GM21515 (cell line): Measurements from ENCODE around the gene LRP5.

Experiments
- ATAC-seq: cut with Tn5 transposase; IDR thresholded peaks from one replicate; pipeline ENCODE4 v1.9.1; 2021; ENCODE audit not compliant: unreplicated experiment

The LRP5 gene

DNA sequence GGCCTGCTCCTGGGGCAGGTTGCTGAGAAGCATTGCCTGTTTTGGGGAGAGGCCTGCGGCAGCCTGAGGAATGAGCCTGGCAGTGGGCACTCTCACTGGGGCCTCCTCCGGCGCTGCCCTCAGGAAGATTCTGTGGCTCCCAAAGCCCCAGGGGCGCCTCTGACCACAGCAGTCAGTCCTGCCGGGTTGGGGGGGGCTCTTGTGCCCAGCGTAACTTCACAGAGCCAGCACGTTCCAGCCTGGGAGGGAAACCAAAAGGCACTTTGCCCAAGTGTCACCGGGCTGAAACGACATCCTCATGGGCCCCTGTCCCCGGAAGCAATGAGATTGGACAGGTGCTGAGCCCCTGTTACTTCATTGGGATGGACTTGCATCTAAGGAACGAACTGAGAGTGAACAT is 4.3 kb upstream of the LRP5 start:
- ATAC-seq: no peak

DNA sequence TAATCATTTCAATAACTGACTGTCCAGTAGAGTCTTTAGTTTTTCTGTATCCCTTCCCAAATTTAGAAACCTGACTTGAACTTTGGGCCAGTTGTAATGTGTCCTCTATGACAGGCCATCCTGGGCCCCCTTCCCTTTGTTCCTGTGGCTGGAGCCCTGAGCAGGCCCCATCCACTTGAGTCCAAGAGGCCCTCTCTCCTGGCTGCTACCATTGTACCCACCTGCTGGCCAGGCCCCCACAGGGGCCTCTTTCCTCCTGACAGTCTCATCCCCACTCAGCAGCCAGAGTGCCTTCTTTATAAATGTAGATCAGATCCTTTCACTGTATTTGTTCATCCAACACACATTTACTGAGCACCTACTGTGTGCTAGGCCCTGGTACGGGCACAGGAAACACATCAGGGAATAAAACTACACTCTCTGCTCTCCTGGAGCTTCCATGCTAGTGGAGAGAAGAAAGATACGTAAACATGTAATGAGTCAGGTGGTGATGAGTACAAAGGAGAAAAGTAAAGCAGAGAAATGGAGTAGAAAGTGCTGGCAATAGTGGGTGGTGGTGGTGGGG is 2.7 kb upstream of the LRP5 start:
- no peak for ATAC-seq

DNA sequence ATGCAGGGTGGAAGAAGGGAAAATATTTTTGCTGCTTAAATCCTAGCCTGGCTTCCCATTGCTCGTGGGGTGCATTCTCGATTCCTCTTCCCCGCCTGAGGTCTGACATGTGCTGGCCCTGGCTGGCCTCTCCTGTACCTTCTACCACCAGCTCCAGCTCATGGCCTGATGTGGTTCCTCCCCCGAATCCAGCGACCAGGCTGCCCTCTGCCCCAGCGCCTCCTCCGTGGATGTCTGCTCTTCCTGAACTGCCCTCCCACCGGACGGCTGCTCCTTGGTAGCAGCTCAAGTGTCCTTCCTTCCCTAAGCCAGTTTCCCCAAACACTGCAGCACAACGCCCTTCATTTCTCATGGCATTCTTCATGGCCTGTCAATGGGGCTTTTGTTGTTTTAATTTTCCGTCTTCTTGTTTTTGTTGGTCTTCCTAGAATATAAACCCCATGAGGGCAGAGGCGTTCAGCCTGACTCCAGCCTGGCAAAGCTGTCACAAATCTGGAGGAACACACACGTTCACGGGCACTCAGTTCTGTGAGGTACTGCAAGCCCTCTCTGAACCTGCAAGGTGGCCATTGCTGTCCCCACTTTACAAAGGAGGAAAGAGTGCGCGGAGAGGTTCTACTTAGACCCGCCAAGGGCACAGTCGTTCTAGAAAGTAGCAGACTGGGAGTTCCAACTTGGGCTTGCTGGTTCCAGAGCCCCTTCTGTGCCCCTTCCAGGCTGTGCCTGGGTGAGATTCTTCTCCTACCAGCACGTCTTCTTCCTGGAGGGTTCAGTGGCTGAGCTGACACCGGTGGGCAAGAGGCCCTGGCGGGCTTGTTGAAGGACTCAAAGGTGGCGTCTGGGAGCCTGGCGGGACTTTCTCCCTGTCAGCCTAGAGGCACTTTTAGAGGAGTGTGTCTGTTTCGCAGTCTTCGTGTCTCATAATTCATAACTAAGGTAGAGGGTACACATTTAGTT is 953 bp upstream of the LRP5 start:
- ATAC-seq: no peak

DNA sequence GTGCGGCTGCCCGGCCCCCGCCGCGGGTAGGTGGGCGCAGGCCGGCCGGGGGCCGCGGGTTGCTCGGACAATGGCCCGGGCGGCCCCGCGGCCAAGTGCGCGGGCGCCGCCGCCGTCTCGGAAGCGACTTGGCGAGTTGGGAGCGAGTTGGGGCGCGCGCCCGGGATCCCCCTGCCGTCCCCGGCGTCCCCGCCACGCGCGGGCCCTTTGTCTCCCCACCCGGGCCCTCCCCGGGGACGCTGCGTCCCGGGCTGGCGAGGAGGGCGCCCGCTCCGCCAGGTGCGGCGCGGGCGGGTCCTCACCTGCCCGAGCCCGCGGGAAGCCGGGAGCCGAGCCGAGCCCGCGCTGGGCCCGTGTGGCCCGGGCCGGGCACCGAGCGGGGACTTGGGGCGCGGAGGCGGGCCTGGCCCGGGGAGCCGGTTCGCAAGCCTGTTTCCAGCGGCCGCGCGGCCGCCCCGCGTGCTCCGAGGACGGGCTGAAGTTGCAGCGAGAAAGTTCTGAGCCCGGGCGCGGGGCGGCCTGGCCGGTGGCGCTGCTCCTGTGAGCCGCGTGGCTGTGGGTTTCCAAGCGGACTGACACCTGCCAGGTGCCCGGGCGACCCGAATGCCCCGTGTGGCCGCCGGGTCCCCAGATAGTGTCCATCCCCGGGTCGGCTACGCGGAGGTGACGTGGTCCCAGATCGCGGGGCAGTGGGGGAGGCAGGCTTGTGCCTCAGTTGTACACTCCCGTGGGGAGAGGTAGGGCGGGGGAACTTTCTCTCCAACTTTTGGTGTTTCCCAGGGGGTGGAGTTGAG is 586 bp downstream of the LRP5 start:
- ATAC-seq: no peak

DNA sequence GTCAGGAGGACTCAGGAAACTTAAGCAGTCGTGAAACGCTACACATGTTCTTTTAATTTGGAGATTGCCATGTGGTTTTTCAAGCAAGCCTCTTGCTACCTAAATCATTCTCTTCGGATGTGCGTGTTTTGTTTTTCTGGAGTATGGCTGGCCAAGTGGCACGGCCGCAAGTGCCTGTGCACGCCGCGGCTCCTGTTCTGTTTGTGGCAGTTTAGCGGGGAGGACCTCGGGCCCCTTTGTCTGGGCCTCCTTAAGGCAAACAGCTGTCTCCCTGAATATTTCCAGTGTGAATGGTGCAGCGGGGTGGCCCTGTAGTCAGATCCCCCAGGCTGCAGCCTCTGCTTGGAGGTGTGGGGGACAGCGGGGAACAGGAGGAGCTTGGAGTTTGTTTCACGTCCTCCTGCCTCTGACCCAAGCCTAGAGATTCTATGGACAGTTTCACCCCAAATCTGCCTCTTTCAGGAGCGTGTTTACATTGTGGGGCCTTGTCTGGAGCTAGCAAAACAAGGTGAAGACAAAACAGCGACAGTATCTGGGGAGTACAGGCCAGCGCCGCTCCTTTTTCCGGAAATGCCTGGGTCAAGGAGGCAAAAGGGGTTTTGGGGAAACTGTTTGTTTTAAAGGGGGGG is 1.3 kb downstream of the LRP5 start:
- no peak for ATAC-seq

DNA sequence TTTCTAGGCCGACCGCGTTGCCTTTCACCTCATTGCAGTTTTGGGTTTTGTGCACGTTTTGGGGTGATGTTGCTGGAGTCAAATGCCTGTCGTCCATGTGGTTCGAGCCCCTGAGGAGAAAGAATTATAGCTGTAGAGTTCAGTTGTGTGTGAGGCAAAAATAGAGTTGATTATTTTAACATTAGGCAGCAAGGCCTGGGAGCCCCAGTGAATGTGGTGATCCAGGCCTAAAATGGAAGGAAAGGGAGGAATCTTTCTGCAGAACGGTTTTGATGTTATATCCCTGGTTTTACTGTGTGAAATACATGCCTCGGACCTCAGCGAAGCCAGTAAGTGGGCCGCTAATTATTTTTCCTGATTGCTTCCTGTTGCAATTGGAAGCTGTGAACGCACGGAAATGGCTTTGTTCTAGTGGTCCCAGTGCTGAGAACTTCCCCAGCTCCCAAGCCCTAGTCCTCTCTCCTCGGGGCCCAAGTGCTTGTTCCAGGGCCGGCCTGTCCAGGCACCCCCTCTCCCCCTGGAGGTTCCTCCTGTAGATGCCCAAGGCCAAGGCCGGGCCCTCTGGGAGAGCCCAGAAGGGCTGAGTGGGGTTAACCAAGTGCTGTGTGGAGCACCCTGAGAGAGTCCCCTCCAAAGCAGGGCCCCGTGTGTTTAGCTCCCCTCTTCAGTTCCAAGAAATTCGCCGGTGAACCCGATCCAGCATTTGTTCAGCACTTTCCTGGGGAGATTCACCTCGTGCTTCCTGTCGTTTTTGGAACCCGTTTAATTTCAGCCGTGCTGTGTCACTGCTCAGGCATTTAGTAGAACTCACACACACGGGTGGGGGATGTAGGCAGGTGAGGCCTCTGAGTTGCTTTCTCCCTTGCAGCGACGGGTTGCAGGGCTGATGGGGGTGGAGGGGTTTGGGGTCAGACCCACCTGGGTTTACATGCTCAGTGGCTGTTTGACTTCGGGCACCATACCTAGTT is 2.1 kb downstream of the LRP5 start:
- ATAC-seq: no peak

DNA sequence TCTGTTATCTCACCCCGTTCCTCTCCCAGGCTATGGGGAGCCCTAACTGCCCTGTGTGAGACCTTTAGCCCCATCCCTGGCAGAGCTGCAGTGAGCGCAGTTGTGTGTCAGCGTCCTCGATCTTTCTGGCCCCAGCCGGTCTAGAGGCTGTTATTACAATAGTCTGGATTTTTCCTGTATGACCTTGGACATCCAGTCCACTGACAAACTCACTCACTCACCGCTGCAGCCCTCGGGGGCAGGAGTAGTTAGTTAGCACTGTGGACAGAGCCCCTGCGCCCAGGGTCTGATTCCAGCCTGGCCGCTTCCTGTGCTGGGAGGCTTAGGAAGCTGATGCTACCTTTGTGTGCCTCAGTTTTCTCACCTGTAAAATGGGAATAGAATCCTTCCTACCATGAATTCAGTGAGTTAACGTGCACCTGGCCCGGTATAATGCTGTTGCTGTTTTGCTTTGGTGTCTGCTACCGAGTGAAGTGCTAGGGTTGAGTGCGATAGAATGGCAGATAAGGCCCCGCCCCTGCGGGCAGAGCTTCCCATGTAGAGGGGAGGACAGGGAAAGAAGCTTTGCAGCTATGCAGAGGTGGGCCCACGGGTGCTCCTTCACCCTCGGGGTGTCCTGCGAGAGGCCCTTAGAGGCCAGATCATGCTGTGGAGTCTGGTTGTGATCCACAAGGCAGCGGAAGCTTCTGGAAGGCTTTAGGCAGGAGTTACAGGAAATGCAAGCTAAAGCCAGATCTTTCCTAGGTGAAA is 3.0 kb downstream of the LRP5 start:
- no peak for ATAC-seq

DNA sequence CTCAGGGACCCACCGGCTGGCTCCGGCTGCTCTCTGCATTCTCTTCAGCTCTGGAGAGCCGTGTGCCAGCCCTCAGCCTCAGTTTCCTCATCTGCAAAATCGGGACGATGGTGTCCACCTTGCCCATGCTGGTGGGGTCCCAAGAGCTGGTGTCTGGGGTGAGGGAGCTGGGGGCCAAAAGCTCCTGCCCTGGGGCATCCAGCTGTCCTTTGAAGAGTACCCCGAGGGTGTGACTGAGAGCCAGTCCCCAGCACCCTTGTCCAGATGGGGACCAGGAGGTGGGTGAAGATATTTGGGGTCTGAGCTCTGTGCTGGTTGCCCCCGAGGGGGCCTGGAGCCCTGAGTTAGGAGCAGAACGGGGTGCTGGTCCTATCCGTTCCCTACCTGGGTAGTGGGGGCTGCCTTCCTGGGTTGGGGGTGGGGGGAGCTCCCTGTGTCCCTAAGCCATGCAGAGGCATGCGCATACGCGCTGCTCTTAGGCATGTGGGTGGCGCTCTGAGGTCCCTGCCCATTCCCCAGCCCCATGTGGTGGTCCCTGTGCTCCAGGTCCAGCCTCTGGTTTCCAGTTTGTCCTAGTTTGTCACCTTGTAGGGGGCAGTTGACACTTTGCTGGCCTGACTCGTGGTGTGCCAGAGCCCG is 4.9 kb downstream of the LRP5 start:
- no peak for ATAC-seq

DNA sequence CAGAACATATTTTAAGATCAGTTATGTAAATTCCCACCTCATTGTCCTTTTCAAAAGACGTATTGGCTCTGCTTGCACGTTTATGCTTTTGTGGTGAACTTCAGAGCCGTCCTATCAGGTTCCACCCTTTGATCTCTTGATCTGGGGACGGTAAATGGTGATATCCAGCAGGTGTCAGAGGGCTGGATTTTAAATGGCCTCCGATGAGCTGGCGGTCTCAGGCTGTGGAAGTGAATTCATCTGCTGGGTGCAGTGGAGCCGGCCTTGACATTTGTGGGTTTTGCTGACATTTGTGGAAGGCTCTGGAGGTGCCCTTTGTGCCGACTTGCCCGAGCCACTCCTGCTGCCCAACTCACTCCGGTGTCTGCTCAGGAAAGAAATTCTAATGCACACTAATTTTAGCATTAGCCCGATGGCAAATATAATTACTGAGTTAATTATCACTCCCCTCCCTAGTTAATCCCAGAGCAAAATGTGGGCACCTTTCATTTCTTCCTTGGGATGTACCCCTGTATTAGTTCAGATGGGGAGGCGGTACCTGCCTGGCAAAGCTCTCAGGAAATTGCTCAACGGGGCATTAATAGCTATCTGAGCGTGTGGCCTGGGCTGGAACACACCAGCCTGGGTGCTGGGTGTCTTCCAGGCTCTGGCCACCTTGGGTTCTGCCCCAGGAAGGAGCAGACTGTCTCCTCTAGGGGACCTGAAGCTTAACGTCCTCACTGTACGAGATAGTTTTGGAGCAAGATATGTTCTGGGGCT is 9.1 kb downstream of the LRP5 start:
- no peak for ATAC-seq

DNA sequence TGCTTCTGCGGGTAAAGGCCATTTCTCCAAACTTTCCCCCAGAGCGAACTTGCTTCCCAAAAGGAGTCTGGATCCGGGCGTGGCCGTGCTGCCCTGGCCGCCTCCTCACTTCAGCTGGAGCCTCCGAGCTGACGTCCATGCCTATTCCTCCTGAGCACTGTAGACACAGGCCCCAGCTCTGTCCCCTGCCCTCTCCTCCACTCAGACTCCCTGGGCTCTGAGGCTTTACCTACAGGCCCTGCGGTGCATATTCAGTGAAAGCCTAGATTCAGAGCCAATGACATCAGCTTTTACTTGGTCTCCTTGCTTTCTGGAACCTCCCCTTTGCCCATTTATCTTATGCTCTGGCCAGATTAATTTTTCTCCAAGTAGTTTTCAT is 9.7 kb downstream of the LRP5 start:
- ATAC-seq: no peak

DNA sequence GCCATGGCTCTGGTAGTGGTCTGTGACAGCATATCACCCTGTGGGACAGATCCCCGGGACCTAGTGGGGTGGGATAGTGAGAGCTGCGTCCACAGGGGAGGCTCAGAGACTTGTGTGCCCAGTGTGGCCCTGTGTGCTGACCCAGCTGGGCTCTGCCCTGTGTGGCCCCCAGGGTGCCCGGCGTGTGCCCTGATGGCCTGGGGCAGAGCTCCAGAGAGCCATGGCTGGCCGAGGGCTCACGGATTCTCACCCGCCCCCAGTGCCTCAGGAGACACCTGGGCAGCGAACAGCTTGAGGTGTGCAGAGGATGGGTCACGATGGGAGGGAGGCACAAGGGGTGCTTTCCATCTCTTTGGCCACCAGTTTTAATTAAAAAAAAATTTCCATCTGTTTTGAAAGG is 11.8 kb downstream of the LRP5 start:
- ATAC-seq: no peak

DNA sequence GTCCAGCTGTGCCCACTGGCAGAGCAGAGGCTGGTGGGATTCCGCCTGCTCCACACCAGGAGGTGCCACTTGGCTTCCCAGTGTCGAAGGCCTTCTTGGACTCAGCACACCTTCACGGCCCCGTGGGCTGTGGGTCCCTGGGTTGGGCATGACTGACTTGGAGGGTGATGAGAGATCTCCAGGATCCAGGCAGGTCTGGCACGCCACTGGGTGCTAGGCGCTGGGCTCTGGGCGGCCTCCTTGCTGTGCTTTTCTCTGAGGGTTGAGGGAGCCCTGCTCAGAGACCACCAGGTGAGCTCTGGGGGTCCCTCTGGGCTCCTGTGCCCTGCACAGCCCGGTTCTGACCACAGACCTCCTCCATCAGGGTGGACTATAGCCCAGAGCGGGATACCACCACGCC is 12.3 kb downstream of the LRP5 start:
- ATAC-seq: no peak

DNA sequence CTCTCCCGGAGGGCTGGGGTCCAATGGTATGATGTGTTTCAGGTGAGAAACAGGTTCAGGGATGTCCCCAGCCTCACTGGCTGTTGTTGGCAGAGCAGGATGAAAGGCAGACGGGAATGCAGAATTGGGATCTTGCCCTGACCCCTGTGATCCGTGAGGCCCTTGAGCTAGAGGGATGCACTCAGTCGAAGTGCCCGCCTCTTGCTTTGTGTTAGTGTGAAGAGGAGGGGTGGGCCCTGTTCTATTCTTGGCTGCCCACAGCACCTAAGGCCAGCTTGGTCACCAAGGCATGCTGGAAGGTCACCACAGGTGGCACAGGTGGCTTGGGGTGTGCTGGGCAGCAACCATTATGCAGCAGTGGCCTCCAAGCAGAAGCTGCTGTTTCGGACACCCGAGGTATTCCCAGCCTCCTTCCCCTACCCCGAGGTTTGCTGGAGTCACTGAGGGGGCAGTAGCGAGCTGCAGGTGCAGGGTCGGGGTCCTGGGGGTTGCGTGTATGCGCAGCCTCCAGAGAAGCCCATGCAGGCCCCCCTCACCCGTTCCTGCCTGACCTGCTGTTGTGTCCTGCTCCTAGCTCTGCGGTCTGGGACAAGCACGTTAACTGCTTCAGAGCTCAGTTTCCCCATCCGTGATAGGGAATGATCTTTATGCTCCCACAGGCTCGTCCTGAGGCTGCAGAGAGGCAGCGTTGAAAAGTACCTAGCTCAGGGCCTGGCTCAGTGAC is 13.0 kb downstream of the LRP5 start:
- no peak for ATAC-seq

DNA sequence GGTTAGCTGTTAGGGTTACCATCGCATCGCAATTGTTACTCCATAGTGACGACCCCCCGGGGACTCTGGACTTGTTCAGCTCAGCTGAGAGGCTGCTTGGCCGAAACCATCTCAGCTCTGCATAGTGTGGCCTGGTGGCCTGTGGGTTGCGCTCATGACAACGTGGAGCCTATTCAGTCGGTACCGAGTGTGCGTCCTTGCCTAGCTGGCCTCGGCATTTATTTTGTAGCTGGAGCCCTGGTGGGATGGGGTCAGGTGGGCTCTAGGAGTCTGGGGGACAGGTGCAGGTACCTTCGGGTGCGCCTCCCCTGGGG is 13.5 kb downstream of the LRP5 start:
- no peak for ATAC-seq

DNA sequence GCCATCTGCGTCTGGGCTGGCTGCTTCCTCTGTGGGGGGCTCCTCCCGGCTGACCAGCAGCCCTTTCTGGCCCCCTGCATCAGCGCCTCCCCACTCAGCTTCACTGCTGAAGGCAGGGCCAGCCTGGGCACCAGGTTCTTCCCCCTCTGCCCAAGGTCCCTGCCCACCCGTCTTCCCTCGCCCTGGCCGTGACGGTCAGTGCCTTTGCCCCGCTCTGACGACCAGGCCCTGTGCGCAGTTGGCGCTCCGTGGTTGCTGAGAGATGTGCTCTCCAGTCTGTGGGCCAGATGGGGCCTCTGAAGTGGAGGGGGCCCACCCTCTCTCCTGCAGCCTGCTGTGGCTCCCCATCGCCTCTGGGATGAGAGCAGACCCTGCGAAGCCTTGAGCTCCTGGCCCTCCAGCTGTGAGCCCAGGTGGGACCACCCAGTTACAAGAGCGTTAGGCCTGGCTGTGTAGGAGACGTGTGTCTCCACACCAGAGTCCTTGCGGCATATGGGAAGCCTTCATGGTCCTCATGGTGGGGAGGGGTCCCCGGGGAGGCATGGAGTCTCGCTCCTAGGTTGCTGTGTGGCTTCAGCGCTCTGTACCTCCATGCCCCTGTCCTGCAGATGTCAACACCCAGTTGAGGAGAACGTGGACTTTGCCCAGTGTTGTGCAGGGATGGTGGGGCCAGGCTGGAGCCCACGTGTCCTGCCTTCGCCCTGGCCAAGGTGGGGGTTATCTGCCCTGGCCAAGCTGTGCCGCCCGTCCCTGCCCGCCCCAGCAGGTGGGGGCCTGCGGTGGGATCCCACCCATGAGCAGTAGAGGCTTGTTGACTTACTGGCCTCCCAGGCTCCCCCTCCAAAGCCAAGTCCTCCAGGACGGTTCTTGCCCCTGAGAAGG is 14.2 kb downstream of the LRP5 start:
- no peak for ATAC-seq

DNA sequence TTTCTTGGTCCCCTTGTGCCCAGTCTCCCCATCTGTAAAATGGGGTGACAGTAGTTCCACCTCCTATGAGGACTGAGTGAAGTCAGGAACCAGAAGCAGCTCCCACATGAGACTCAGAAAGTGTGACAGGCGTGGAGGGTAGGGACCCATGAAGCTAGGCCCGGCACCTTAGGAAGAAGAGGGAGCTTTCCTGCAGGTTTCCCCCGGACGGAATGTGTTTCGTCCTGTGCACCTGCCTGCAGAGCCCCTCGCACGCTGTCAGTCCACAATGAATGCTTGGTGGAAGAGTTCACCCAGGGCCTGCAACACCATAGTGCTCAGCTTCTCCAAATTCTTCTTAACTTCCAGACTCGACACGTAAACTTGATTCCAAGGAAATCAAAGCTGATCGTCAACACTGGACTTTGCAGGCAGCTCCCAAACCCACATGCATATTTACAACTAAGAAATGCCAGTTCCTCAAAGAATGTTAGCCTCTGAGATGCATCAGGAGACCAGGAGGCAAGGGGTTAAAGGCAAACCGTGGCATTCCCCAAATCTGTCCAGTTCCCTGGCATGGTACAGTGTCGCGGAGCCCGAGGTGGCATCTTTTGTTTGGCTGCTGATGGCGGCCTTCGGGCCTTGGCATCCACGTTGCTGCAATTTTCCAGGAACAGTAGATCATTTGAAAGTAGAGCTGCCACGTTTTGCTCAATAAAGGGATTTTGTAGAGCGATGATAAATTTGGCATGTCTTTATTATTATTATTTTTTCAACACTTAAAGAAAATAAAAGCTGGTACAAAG is 15.4 kb downstream of the LRP5 start:
- ATAC-seq: no peak
